B cell (primary cell): ENCODE measurements around the gene CELF4. TPM values are rescaled to one million over a fixed set of nuclear protein-coding genes. Genes with fewer than 3 reads are reported as not detected.

Experiments used
- ATAC-seq: fragments of 200-7000 bp; cut with Tn5 transposase; one replicate; pipeline ENCODE4 v1.10.0; 2021; ENCODE audit warnings: low read depth, mild to moderate bottlenecking, moderate number of reproducible peaks, moderate library complexity
- CTCF ChIA-PET: fragments of 350-600 bp; sonication (Branson Sonifier 250); formaldehyde crosslinking; loops from one replicate; lab custom pipeline; 2021; ENCODE audit warnings: antibody characterized with exemption, inconsistent platforms; lab: Charles Lee
- POLR2A ChIA-PET: fragments of 350-600 bp; sonication (Branson Sonifier 250); formaldehyde crosslinking; loops from one replicate; lab custom pipeline; 2021; ENCODE audit warnings: antibody characterized with exemption; lab: Charles Lee
- DNase-seq: peaks from one replicate; pipeline ENCODE4 v3.0.0; 2013
- H2AFZ ChIP-seq: 2 replicates; pipeline ENCODE4 v1.6.1; 2012; ENCODE audit warnings: mild to moderate bottlenecking, low read depth, low read length; ENCODE audit not compliant: insufficient read depth, poor library complexity, severe bottlenecking
- H3K27ac ChIP-seq, 2 donors: 1 replicate in 1 of 2; 2 replicates in 1 of 2; pipeline ENCODE4 v1.5.1; 2012 to 2013; ENCODE audit warnings: low read length in 2 of 2, mild to moderate bottlenecking in 2 of 2, moderate library complexity in 1 of 2
- H3K27me3 ChIP-seq, 4 experiments: fragments of 200-600 bp in 1 of 4; sonication (generic) in 1 of 4; replicated peaks in 1 of 4; 1 replicate in 2 of 4; 2 replicates in 2 of 4; pipeline versions ENCODE4 v1.6.1 to v1.7.0; 2013 to 2016; ENCODE audit warnings: low read length in 3 of 4, mild to moderate bottlenecking in 2 of 4, mixed read lengths in 1 of 4, moderate library complexity in 1 of 4; ENCODE audit not compliant: insufficient read depth in 4 of 4, control insufficient read depth in 3 of 4; ENCODE audit errors: control extremely low read depth in 1 of 4
- H3K36me3 ChIP-seq, 2 experiments: replicated peaks in 1 of 2; 1 replicate in 1 of 2; 2 replicates in 1 of 2; pipeline versions ENCODE4 v1.6.1 to v1.7.1; 2013; ENCODE audit warnings: low read length in 1 of 2; ENCODE audit not compliant: insufficient read depth in 2 of 2, control insufficient read depth in 1 of 2; ENCODE audit errors: control extremely low read depth in 1 of 2, extremely low read depth in 1 of 2
- H3K4me1 ChIP-seq, 2 donors: fragments of 200-600 bp in 1 of 2; sonication (generic) in 1 of 2; 1 replicate in 1 of 2; 2 replicates in 1 of 2; pipeline versions ENCODE4 v1.5.1 to v1.6.1; 2013 to 2017; ENCODE audit warnings: low read length in 2 of 2; ENCODE audit not compliant: control insufficient read depth in 2 of 2, insufficient read depth in 2 of 2
- H3K4me2 ChIP-seq: replicated peaks from 2 replicates; pipeline ENCODE3; 2012; ENCODE audit warnings: mild to moderate bottlenecking, low read depth, low read length; ENCODE audit not compliant: poor library complexity, severe bottlenecking
- H3K4me3 ChIP-seq, 5 experiments: fragments of 200-600 bp in 1 of 5; sonication (generic) in 1 of 5; 1 replicate in 3 of 5; 2 replicates in 2 of 5; pipeline versions ENCODE4 v1.5.1 to v1.7.0; 2011 to 2016; ENCODE audit warnings: low read length in 4 of 5, mild to moderate bottlenecking in 4 of 5, low read depth in 2 of 5, control low read depth in 1 of 5, moderate library complexity in 1 of 5; ENCODE audit not compliant: insufficient read depth in 1 of 5; ENCODE audit errors: control extremely low read depth in 1 of 5, extremely low read depth in 1 of 5
- H3K79me2 ChIP-seq: fragments of 200-600 bp; sonication (generic); one replicate; pipeline ENCODE4 v1.6.0; 2016; ENCODE audit warnings: low read length; ENCODE audit not compliant: control insufficient read depth, insufficient read depth
- H3K9ac ChIP-seq: fragments of 200-600 bp; sonication (generic); 2 replicates; pipeline ENCODE4 v1.6.1; 2017; ENCODE audit warnings: mild to moderate bottlenecking, low read length, moderate library complexity
- H3K9me3 ChIP-seq, 3 donors: one replicate each; pipeline versions ENCODE4 v1.6.1 to v1.7.1; 2013; ENCODE audit warnings: low read length in 2 of 3; ENCODE audit not compliant: control insufficient read depth in 2 of 3, insufficient read depth in 1 of 3; ENCODE audit errors: control extremely low read depth in 1 of 3
- H4K20me1 ChIP-seq: 2 replicates; pipeline ENCODE4 v1.6.0; 2012; ENCODE audit warnings: mild to moderate bottlenecking, low read length; ENCODE audit not compliant: insufficient read depth, control insufficient read depth, poor library complexity, severe bottlenecking
- H3K27ac Mint-ChIP-seq: one replicate; pipeline ENCODE4 v1.8.0; 2021; ENCODE audit warnings: mixed read lengths
- H3K27me3 Mint-ChIP-seq: one replicate; pipeline ENCODE4 v1.8.0; 2021; ENCODE audit warnings: mixed read lengths
- H3K4me1 Mint-ChIP-seq: one replicate; pipeline ENCODE4 v1.8.0; 2021; ENCODE audit warnings: mixed read lengths
- H3K4me3 Mint-ChIP-seq: one replicate; pipeline ENCODE4 v1.8.0; 2021; ENCODE audit warnings: mixed read lengths
- H3K9me3 Mint-ChIP-seq: one replicate; pipeline ENCODE4 v1.8.0; 2022; ENCODE audit warnings: mixed read lengths; ENCODE audit not compliant: insufficient read depth
- EZH2 ChIP-seq: IDR thresholded peaks from 2 replicates; pipeline ENCODE4 v1.6.1; 2012; ENCODE audit warnings: borderline replicate concordance, low read depth, mild to moderate bottlenecking, moderate library complexity, low read length; ENCODE audit not compliant: insufficient read depth, poor library complexity, severe bottlenecking
- WGBS: methylation state at CpG from one replicate; pipeline ENCODE4 v1.1.5; 2013; ENCODE audit warnings: missing lambda C conversion rate; ENCODE audit not compliant: insufficient coverage; 5-methylcytosine and 5-hydroxymethylcytosine counted together
- intact Hi-C: fragments of 100-400 bp; cut with micrococcal nuclease; formaldehyde crosslinking; loops from one replicate; pipeline ENCODE4 v1.10.0; 2022
- polyA plus RNA-seq: library from polyadenylated mRNA; depleted of rRNA; stranded (reverse); fragments of >200 nt; gene quantifications from 2 replicates; pipeline ENCODE4 v1.2.3, GENCODE V29; 2012
- total RNA-seq, 2 donors: library from RNA; stranded (reverse); fragments of 120-200 nt in 1 of 2; gene quantifications; 1 replicate in 1 of 2; 2 replicates in 1 of 2; pipeline versions ENCODE4 v1.2.3 to v1.2.4, GENCODE V29; 2013 to 2022
- TF ChIP-seq, protein P1 (sequence below): fragments of 200-600 bp; IDR thresholded peaks from one replicate; pipeline ENCODE4 v1.8.0; 2022; ENCODE audit warnings: antibody characterized with exemption, mild to moderate bottlenecking

Gene CELF4
- total and polyA plus RNA-seq, 2 donors (not counting 1 experiment from before 2014, with no cell fraction given): not detected

DNA sequence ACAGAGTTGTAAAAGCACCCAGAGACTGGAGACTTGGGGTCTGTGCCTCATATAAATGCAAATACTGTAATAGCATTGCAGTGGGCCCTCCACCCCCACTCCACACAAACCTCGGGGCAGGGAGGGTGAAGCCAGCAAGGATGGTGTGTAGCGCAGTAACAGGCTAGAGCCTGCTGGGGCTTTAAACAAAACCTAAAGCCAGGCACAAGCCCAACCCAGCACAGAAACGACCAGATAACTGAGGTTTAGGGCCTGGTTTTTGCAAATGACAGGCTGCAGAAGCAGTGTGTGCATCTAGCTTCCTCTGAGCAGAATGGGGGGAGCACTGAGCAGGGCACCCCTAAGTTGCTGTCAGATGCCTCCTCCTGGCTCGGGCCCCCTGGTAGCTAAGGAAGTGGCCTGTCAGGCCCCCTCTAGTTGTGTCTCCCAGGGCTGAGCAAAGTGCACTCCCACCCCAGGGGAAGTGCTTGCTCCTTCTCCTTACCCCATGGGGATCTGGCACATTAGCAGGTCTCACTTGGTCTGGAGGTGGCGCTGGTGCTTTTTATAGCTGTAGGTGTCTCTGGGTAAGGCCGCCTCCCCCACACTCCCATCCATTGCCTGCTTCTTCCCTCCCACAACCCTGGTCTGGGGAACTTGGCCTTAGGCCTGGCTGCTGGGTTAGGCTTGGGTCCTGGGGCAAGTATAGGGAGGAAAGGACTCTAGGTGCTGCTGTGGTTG lies 135.1 kb downstream of the CELF4 start:
- Histone ChIP-seq H3K9me3 (no peaks in the 10 kb centered on the region), H3K4me2 (no peak overlapping the region), H3K4me1 (no peaks in the 10 kb centered on the region), H3K4me3 (no peak overlapping the region), H2AFZ (no peak overlapping the region), H3K79me2 (no peaks in the 10 kb centered on the region), H3K36me3 (no peaks in the 10 kb centered on the region), H3K27me3 (no peaks in the 10 kb centered on the region), H4K20me1 (no peaks in the 10 kb centered on the region), H3K27ac (no peak overlapping the region), H3K9ac (no peak overlapping the region)
- H3K27me3 Mint-ChIP-seq: peaks cover 2% of the 10 kb centered on the region
- POLR2A ChIA-PET: no interaction called here
- no peak for ATAC-seq
- no peak for DNase-seq
- CTCF ChIA-PET: no interaction called here
- no peaks in the 10 kb centered on the region for H3K9me3 Mint-ChIP-seq
- H3K27ac Mint-ChIP-seq: no peak overlapping the region
- TF ChIP-seq, protein P1, sequence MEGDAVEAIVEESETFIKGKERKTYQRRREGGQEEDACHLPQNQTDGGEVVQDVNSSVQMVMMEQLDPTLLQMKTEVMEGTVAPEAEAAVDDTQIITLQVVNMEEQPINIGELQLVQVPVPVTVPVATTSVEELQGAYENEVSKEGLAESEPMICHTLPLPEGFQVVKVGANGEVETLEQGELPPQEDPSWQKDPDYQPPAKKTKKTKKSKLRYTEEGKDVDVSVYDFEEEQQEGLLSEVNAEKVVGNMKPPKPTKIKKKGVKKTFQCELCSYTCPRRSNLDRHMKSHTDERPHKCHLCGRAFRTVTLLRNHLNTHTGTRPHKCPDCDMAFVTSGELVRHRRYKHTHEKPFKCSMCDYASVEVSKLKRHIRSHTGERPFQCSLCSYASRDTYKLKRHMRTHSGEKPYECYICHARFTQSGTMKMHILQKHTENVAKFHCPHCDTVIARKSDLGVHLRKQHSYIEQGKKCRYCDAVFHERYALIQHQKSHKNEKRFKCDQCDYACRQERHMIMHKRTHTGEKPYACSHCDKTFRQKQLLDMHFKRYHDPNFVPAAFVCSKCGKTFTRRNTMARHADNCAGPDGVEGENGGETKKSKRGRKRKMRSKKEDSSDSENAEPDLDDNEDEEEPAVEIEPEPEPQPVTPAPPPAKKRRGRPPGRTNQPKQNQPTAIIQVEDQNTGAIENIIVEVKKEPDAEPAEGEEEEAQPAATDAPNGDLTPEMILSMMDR: no peak
- no peak for TF ChIP-seq EZH2
- H3K4me3 Mint-ChIP-seq: no peak overlapping the region
- no peaks in the 10 kb centered on the region for H3K4me1 Mint-ChIP-seq
- 42% methylated on average over 4 of the region's 6 CpGs for WGBS
- intact Hi-C loops: no loop called here

DNA sequence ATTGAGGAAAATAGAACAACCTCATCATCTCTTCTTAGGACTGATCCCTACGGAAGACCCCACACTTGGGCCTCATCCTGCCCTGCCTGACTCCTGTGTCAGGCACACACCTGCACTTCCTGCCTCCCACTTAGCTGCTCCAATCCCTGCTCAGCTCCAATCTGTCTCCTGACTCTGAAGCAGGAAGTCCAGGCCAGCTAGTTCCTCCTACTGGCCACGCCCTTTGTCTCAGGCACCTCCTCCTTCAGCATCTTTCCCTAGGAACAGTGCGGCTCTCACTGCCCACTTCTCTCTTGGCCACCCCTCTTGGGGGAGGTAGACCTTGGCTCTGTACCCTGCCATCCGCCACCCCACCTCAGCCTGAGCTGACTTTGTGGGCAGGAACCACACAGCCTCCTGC lies 135.8 kb downstream of the CELF4 start:
- 72% methylated on average over 4 of the region's 4 CpGs for WGBS
- ATAC-seq: no peak

More for the DNA sequence above, 135.8 kb downstream of the CELF4 start:
- H4K20me1 ChIP-seq: no peaks in the 10 kb centered on the region
- H3K27ac ChIP-seq: no peak overlapping the region
- intact Hi-C loops: no loop called here
- no peaks in the 10 kb centered on the region for H3K9me3 Mint-ChIP-seq
- no peak overlapping the region for H2AFZ ChIP-seq
- H3K27me3 ChIP-seq: no peaks in the 10 kb centered on the region
- H3K4me3 ChIP-seq: no peak overlapping the region
- no peaks in the 10 kb centered on the region for H3K4me1 Mint-ChIP-seq
- no peak overlapping the region for H3K4me2 ChIP-seq
- CTCF ChIA-PET: no interaction called here
- H3K4me3 Mint-ChIP-seq: no peak overlapping the region
- no peaks in the 10 kb centered on the region for H3K79me2 ChIP-seq
- H3K9me3 ChIP-seq: no peaks in the 10 kb centered on the region
- H3K4me1 ChIP-seq: no peaks in the 10 kb centered on the region
- no peak for DNase-seq
- H3K9ac ChIP-seq: no peak overlapping the region
- POLR2A ChIA-PET: no interaction called here
- H3K27ac Mint-ChIP-seq: no peak overlapping the region
- no peak for TF ChIP-seq EZH2
- TF ChIP-seq, protein P1: no peak
- H3K27me3 Mint-ChIP-seq: no peaks in the 10 kb centered on the region
- H3K36me3 ChIP-seq: no peaks in the 10 kb centered on the region
